Measurements from ENCODE around the gene ID1.

The ID1 gene, protein sequence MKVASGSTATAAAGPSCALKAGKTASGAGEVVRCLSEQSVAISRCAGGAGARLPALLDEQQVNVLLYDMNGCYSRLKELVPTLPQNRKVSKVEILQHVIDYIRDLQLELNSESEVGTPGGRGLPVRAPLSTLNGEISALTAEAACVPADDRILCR

DNA sequence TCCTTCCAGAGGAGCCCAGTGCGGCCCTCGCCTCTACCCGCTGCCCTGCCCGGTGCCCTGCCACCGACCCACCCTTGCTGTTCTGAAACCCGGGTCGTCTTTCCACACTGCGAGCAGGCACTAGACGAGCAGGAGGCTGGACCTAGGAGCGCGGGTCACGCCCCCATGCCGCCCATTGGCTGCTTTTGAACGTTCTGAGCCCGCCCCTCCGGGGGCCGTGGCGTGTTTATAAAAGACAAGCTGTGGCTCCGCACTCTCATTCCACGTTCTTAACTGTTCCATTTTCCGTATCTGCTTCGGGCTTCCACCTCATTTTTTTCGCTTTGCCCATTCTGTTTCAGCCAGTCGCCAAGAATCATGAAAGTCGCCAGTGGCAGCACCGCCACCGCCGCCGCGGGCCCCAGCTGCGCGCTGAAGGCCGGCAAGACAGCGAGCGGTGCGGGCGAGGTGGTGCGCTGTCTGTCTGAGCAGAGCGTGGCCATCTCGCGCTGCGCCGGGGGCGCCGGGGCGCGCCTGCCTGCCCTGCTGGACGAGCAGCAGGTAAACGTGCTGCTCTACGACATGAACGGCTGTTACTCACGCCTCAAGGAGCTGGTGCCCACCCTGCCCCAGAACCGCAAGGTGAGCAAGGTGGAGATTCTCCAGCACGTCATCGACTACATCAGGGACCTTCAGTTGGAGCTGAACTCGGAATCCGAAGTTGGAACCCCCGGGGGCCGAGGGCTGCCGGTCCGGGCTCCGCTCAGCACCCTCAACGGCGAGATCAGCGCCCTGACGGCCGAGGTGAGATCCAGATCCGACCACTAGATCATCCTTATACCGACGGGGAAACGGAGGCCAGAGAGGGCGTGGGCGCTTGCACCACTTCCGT, at the start of gene ID1:
Gene ID1 (plus strand): TSS at position 259 of the 871 bp plus-strand sequence. CDS start 99 bp downstream, at position 358.
- DNase-seq (ENCODE audit: low read depth in 3 of 3): peak; percentile 76 to 87 (median 86)

DNA sequence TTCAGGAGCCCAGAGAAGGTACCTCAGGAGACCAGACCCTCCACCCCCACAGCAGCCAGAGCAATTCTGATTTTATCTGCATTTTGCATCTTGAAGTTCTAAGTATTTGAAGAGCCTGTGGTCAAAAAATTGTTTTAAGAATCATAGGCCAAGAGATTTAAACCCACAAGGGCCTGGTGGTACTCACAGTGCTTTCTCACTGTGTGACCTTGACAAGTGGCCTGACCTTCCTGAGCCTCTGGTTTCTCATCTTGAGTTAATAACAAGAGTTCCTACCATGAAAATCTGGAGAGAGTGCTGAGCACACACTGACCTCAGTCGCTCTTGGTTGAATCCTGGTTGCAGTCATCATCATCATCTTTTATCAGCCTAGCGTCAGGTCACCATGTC, 45.4 kb upstream of the ID1 start:
- DNase-seq (ENCODE audit: low read depth in 3 of 3): no peak

DNA sequence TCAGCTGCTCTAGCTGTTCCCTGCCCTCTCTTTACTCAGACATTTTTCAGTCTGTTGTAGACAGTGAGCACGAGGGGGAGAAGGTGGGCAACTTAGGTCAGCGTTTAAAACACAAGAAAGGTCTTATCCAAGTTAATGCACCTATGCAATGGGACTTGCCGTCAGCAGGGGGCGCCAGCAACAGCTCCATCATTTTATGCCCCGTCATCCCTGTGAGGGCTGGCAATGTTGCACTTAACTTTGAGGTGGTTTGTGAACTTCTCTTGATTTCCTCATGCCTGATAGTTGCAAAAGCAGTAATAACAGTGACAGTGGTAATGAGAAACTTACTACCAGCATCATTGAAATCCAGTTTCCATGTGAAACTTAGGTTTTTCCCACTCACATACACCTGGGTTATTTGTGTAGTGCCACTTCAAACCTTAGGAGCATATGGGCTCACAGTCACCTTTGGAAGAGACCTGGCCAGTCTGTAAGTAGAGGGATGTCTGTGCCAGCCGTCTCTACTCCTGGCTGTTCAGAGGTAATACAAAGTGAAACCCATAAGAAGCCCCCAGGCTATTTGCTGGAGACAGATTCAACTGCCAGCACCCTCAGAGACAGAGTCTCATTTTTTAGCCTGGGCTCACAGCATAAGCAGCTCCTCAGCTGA, 44.9 kb upstream of the ID1 start:
- peak; percentile 44 to 54 (median 53) for DNase-seq (ENCODE audit: low read depth in 3 of 3)

DNA sequence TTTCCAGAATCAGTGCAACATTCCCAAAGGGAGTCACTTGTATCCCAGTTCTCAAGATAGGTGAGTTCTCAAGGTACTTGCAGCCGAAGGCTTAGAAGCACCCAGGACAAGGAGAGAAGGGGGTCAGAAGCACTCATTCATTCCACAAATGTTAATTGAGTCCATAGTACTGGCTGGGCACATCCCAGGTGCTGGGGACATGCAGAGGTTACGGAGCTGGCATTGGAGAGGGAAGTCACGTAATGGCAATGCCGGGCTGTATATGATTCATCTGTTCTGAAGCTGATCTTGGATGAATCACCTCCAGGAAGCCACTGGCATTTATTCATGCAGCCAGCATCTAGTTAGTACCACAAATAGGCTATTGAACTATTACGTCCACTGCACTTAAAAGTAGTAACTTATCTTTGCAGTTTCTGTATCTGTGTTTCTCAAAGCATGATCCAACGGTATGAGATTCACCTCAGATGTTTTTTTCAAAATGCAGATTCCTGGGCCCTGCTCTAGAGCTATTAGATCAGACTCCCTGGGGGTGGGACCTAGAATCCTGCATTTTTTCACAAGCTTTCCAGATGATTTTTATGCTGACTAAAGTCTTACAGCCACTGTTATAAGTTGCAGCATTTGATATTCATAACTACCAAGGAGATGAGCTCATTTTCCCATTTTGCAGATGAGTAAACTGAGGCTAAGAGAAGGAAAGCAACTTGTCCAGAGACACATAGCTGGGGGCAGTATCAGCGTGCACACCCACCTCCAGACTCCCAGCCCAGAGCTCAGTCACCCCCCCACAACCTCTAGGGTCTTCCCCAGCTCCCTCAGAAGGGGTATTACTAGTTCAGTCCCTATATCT, 44.1 kb upstream of the ID1 start:
- no peak for DNase-seq (ENCODE audit: low read depth in 3 of 3)

DNA sequence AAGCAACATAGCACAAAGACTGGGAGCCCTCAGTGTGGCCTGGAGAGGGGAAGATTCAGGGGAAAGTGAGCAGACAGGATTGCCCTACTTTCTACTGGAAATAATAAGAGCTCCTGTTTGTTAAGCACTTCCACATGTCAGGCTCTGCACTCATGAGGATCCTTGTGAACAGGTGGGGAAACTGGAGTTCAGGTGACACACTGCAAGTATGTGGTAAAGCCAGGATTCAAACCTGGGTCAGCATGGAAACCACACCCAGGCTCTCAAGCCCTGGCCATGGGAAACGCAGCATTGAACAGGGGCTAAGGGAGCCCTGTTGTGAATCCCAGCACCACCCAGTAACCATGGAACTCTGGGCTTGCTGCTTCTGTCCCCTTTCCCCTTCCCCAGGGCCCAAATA, 42.8 kb upstream of the ID1 start:
- no peak for DNase-seq (ENCODE audit: low read depth in 3 of 3)

DNA sequence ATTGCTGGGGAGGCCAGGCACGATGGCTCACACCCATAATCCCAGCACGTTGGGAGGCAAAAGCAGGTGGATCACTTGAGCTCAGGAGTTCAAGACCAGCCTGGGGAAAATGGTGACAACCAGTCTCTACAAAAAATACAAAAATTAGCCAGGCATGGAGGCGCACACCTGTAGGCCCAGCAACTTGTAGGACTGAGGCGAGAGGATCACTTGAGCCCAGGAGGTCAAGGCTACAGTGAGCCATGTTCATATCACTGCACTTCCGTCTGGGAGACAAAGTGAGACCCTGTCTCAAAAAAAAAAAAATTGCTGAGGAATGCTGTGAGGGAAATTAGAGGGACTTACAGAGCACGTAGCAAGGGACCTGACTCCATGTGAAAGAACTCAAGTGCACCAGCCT, 40.8 kb upstream of the ID1 start:
- DNase-seq (ENCODE audit: low read depth in 3 of 3): no peak

DNA sequence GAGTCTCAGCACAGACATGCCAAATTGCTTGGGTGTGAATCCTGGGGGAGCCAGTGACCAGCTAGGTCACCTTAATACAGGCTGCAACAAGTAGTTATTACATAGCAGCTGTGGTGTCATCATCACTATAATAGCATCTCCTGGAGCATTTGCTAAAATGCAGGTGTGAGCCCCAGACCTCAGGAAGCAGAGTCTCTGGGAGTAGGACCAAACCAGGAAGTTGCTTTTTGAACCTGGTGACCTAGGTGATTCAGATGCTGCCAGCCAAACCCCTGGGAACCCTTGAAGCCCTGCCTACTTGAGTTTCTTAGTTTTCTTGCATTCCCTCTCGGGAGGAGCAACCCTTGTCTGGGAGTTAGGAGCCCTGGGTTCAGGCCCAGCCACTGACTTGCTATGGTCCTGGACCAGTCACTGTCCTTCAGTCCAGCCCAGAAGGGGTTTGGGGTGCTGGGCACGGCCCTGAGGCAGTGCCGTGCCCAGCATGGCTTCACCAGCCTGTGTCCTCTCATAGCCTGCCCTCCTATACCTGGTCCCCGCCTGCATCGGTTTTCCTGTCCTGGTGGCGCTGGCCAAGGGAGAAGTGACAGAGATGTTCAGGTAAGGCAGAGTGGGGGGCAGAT, 39.3 kb upstream of the ID1 start:
- no peak for DNase-seq (ENCODE audit: low read depth in 3 of 3)

DNA sequence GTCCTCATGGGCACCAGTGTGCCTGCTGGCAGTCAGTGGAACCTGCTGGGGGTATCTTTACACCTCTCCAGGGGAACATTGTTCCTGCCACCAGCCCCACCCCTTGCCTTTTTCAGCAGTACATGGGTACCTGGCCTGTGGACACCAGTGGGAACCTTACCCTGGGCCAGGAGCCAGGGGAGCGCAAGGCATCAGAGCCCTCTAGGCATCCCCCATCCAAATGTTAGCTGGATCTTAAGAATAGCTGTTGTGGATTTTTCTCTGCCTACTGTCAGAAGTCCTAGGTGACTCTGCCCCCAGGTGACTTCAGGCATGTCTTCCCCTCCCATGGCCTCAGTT, 38.8 kb upstream of the ID1 start:
- no peak for DNase-seq (ENCODE audit: low read depth in 3 of 3)

DNA sequence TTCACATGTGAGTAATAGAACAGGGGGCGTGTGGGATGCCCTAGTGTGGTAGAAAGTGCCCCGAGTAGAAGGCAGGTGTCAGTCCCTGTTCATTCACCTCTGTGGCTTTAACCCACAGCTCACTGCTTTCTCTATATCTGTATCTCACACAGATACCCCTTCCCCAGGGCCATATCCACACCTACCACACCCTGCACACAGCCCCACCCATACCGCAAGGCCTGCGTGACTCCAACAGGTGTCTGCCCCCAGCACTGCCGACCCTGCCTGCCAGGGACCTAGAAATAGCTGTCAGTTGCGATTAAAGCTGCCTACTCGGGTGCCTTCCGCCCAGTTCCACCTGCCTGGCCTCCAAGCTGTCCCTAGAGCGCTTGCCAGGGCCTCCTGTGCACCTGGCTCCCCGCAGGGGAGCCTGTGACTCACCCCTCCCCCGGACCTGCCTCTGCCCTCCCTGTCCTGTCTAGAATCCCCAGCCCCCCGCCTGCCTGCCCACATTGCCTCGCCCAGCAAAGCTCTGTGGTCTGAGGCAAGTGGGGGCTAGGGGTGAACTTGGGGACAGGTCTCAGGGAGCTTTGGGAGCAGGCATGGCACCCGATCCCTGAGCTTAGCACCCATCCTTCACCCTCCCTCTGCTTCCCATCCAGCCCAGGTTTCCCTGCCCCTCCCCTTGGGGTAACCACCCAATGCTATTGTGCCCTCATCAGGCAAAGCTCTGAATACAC, 38.3 kb upstream of the ID1 start:
- peak in 1 of 3 experiments; percentile 25 for DNase-seq (ENCODE audit: low read depth in 3 of 3)

DNA sequence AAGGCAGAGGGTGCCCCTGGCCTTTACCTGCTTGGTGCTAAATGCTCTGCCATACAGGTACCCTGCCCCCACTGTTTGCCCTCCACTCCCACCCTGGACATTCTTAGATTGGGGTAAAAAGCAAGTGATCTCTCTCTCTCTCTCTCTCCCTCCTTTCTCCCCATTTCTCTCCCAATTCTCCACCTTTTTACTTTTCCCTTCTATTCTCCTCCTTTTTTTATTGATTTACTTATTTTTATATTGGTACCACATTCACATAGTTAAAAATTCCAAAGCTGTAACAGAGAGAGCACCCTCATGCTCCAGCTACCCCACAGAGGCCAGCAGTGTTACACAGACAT, 37.7 kb upstream of the ID1 start:
- DNase-seq (ENCODE audit: low read depth in 3 of 3): no peak

DNA sequence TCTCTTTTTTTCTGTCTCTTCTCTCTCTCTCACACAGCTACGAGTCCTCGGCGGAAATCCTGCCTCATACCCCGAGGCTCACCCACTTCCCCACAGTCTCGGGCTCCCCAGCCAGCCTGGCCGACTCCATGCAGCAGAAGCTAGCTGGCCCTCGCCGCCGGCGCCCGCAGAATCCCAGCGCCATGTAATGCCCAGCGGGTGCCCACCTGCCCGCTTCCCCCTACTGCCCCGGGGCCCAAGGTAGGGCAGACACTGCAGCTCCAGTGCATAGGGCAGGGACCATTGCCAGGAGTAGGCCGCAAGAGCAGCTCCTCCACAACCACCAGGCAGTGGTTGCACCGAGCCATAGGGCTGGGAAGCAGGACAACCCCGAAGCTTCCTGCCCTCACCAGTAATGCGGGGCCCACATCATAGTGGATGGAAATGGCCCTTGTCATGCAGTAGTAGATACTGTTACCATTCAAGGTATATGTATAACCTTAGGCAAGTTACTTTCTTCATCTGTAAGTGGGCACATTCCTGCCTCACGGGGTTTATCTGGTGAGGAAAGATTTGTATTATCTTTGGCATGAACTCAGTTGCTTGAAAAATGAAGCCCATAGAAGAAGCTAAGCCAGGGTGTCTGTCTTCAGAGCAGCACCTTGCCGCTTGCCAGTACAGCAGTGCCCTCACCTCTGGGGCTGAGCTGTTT, 36.9 kb upstream of the ID1 start:
- no peak for DNase-seq (ENCODE audit: low read depth in 3 of 3)

DNA sequence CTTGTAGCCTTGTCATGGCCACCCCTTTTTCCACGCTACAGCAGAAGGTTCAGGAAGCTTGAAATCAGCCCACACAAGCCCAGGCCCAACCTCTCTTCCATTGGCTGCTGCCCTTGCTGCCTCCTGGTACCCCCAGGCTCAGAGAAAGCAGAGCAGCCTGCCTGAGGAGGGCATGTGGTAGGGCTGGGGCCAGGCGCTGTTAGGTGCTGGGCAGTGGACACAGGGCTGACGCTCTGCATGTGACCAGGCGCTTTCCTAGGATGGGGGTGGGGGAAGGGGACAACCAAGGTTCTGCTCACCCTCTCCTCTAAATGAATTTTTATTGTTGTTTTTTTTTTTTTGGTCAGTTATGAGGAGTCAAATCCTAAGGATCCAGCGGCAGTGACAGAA, 36.3 kb upstream of the ID1 start:
- DNase-seq (ENCODE audit: low read depth in 3 of 3): no peak

DNA sequence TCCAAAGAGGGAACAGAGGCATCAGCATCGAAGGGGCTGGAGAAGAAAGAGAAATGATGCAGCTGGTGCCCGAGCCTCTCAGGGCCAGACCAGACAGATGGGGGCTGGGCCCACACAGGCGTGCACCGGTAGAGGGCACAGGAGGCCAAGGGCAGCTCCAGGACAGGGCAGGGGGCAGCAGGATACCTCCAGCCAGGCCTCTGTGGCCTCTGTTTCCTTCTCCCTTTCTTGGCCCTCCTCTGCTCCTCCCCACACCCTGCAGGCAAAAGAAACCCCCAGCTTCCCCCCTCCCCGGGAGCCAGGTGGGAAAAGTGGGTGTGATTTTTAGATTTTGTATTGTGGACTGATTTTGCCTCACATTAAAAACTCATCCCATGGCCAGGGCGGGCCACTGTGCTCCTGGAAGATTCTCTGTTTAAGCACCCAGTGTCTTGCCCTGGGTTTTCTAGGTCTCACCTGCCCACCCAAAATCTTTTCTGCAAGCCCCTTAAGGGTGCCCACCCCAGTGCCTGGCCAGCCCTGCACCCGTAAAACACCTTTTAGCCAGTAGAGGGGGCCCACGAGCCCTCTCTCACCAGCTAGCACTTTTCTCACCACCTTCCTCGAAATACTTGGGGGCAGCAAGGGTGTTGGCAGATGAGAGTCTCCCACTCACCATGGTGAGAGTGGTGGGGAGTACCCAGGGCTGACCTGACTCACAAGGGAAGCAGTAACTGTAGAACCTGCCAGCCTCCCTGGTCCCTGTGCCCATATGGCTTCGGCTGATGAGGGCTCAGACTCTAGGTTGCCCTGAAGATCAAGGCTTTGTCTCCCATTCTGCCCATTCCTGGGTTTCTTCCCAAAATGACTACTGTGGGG, 35.7 kb upstream of the ID1 start:
- DNase-seq (ENCODE audit: low read depth in 3 of 3): peak in 2 of 3 experiments; percentile 33 to 42

DNA sequence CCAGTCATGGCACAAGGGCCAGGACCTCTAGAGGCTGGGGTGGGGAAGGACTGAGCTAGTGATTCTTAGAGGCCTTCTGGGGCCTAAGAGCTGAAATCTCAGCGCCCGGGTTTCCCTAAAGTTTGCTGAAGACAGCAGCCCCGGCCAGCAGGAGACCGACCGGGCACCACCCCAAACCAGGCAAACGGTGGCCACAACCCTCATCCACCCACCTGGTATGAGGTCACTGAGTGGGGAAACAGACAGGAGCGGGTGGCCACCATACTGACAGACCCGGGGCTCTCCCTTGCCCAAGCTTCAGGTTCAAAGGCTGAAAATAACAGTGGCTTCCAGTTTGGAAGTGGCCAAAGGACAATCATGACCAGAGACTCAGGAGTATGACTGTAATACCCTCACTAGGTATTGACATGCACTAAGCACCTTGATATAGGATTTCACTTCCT, 35.0 kb upstream of the ID1 start:
- no peak for DNase-seq (ENCODE audit: low read depth in 3 of 3)

DNA sequence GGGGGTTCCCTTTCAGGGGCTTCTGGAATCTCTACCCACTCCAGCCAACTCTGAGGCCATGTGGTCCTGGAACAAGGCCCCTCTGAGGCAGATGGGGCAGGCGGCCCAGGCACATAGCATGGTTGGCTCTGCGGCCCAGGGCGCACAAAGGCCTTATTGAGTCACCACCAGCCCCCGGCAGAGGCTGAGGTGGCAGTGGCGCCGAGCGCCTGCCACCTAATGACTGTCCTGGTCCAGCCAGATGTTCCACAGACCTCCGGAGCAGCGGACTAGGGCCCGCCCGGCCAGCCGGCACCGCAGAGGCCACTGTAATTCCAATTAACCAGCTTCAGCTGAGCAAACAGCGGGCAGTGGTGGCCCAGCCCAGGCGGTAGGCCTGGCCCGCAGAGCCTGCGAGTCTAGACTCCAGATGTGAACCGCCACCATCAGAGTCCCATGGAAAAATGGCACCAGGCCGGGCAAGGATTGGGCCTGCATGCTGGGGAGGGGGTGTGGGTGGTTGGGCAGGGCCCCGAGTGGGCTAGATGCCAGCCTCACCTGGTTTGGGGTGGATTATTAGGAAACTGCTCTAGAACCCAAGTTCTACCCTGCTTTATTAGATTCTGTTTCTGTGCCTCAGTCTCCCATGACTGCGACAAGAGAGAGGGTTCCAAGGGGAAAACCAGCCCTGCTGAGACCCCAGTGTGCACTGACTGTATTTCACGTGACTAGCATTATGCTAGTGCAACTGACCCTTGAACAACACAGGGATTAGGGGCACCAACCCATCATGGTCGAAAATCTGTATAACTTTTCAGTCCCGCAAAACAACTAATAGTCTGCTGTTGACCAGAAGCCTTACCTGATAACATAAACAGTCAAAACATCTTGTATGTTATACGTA, 34.1 kb upstream of the ID1 start:
- DNase-seq (ENCODE audit: low read depth in 3 of 3): no peak

DNA sequence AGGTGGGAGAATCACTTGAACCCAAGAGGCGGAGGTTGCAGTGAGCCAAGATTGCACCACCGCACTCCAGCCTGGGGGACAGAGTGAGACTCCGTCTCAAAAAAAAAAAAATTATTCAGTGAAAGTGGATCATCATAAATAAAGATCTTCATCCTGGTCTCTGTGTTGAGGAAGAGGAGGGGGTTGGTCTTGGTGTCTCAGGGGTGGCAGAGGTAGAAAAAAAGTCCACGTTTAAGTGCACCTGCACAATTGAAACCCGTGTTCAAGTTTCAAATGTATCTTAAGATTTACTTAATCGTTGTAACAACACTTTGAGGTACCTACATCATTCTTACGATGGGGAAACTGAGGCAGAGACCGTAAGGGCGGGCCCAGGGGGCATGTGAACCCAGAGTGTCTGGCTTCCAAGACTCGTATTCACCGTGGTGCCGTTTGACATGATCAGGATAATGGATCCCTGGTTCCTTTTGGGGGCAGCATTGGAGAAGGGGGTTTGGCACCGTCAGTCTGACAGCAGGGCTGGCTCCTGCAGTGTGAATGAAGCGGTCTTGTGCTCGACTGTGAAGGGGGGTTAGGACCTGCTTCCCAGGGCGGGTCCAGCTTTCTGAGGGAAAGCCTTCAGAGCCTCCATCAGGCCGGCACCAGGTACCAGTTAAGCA, 32.9 kb upstream of the ID1 start:
- no peak for DNase-seq (ENCODE audit: low read depth in 3 of 3)

DNA sequence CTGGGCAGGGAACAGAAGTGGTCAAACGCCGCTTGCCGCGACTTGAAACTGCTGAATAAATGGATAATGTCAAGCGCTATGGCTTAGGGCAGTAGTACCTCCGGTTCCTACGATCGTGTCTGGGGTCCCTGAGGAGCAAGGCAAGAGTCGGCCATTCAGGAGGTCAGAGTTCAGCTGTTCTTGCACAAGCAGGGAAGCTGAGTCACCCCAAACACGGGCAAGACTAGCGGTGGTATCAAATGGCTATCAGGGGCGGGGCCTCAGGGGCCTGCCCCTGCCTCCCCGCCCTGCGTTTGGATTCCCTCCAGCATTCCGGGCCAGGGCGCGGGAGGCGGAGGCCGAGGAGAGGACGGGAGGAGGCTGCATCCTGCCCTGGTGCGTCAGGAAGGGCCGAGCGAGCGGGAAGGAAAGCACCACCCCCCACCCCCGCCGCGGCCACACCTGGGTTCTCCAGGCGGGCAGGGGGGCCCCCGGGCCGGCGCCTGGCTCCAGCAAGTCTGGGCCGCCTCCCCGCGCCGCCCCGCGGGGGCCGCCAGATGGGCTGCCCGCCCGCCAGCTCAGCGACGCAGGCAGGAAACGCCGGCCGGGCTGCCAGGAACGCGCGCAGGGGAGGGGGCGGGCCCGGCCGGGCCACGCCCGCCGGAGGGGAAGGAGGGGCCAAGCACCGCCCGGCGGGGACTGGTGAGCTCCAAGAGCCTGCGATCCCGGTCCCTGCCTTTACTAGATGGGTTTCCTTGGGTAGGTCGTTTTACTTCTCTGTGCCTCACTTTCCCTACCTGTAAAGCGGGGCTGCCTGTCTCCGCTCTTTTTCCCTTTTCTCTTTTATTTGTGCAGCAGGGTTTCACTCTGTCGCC, 32.2 kb upstream of the ID1 start:
- peak; percentile 74 to 78 (median 74) for DNase-seq (ENCODE audit: low read depth in 3 of 3)

All from stimulated activated CD4-positive, alpha-beta T cell treated with anti-CD3 and anti-CD28 coated beads, TNF-alpha, amount 100 ng/mL, for 4 hours (primary cell).